Osteoblast (primary cell): ENCODE measurements around the gene DNAJC1. TPM values are rescaled to one million over a fixed set of nuclear protein-coding genes. Genes with fewer than 3 reads are reported as not detected.
"Not testable (repeated sequence)": the region's sequence is repeated elsewhere in the genome, so short reads cannot be mapped to it uniquely, and the experiment has no call there.

Experiments used
- DNase-seq: peaks from one replicate; pipeline ENCODE4 v3.0.0; 2011; ENCODE audit warnings: low spot score, mixed read lengths; ENCODE audit not compliant: insufficient read length; ENCODE audit errors: missing footprints
- H2AFZ ChIP-seq: 2 replicates; pipeline ENCODE4 v1.6.0; 2011; ENCODE audit warnings: mild to moderate bottlenecking, low read length
- H3K27ac ChIP-seq: 2 replicates; pipeline ENCODE4 v1.5.1; 2011; ENCODE audit warnings: mild to moderate bottlenecking, low read depth, low read length, moderate library complexity
- H3K27me3 ChIP-seq: 2 replicates; pipeline ENCODE4 v1.6.0; 2012; ENCODE audit warnings: mild to moderate bottlenecking, control low read depth, inconsistent platforms, low read length, moderate library complexity; ENCODE audit not compliant: insufficient read depth
- H3K36me3 ChIP-seq: 2 replicates; pipeline ENCODE4 v1.5.1; 2011; ENCODE audit warnings: mild to moderate bottlenecking, low read length, control low read depth, moderate library complexity; ENCODE audit not compliant: insufficient read depth
- H3K4me1 ChIP-seq: 2 replicates; pipeline ENCODE4 v1.5.1; 2011; ENCODE audit warnings: mild to moderate bottlenecking, low read length, control low read depth, moderate library complexity; ENCODE audit not compliant: insufficient read depth
- H3K4me2 ChIP-seq: 2 replicates; pipeline ENCODE4 v1.6.0; 2011; ENCODE audit warnings: mild to moderate bottlenecking, low read length; ENCODE audit not compliant: insufficient read depth
- H3K4me3 ChIP-seq: fragments of 200-600 bp; sonication (generic); 3 replicates; pipeline ENCODE4 v1.5.1; 2012; ENCODE audit warnings: mild to moderate bottlenecking, low read length, inconsistent platforms; ENCODE audit not compliant: insufficient read depth
- H3K79me2 ChIP-seq: 2 replicates; pipeline ENCODE4 v1.6.0; 2012; ENCODE audit warnings: mild to moderate bottlenecking, low read length, control low read depth, inconsistent platforms; ENCODE audit not compliant: insufficient read depth
- H3K9me3 ChIP-seq: 2 replicates; pipeline ENCODE4 v1.5.1; 2011; ENCODE audit warnings: low read depth, low read length, control low read depth
- H4K20me1 ChIP-seq: 2 replicates; pipeline ENCODE4 v1.6.0; 2012; ENCODE audit warnings: mild to moderate bottlenecking, low read length, control low read depth; ENCODE audit not compliant: insufficient read depth
- CTCF ChIP-seq: IDR thresholded peaks from 2 replicates; pipeline ENCODE4 v1.5.1; 2011; ENCODE audit warnings: mild to moderate bottlenecking, low read depth, low read length, moderate library complexity; ENCODE audit errors: extremely low read depth
- total RNA-seq: library from RNA; depleted of rRNA; stranded (reverse); fragments of >200 nt; gene quantifications from 2 replicates; pipeline ENCODE4 v1.2.3, GENCODE V29; 2012

DNAJC1 gene
- total RNA-seq, 1 donor, result 83.2 TPM

- no peak for TF ChIP-seq CTCF
- H4K20me1 ChIP-seq, result no peaks in the 10 kb centered on the region
- no peak overlapping the region for H3K4me3 ChIP-seq
- no peaks in the 10 kb centered on the region for H3K9me3 ChIP-seq
- H3K4me2 ChIP-seq, result no peak overlapping the region
- H3K27ac ChIP-seq, result no peak overlapping the region
- no peaks in the 10 kb centered on the region for H3K4me1 ChIP-seq
- H3K36me3 ChIP-seq, result no peaks in the 10 kb centered on the region
- H2AFZ ChIP-seq, result no peak overlapping the region
- H3K79me2 ChIP-seq, result no peaks in the 10 kb centered on the region
- no peaks in the 10 kb centered on the region for H3K27me3 ChIP-seq
- DNase-seq, result no peak
Observed at GRCh38 chr10:22043327-22043633, 39.8 kb upstream of the DNAJC1 start.

- H3K36me3 ChIP-seq, result no peaks in the 10 kb centered on the region
- no peaks in the 10 kb centered on the region for H4K20me1 ChIP-seq
- DNase-seq, result no peak
- no peaks in the 10 kb centered on the region for H3K9me3 ChIP-seq
- no peak overlapping the region for H3K4me2 ChIP-seq
- no peak for TF ChIP-seq CTCF
- H3K4me1 ChIP-seq, result no peaks in the 10 kb centered on the region
- H2AFZ ChIP-seq, result no peak overlapping the region
- no peak overlapping the region for H3K27ac ChIP-seq
- H3K27me3 ChIP-seq, result no peaks in the 10 kb centered on the region
- H3K4me3 ChIP-seq, result no peak overlapping the region
- H3K79me2 ChIP-seq, result no peaks in the 10 kb centered on the region
Observed at GRCh38 chr10:22042557-22043326, 39.2 kb upstream of the DNAJC1 start.

- H3K4me3 ChIP-seq, result no peak overlapping the region
- no peak for DNase-seq
- H3K4me1 ChIP-seq, result no peaks in the 10 kb centered on the region
- no peaks in the 10 kb centered on the region for H3K36me3 ChIP-seq
- H3K4me2 ChIP-seq, result no peak overlapping the region
- TF ChIP-seq CTCF, result no peak
- no peaks in the 10 kb centered on the region for H3K9me3 ChIP-seq
- H4K20me1 ChIP-seq, result no peaks in the 10 kb centered on the region
- no peak overlapping the region for H2AFZ ChIP-seq
- H3K27me3 ChIP-seq, result no peaks in the 10 kb centered on the region
- no peaks in the 10 kb centered on the region for H3K79me2 ChIP-seq
- no peak overlapping the region for H3K27ac ChIP-seq
Observed at GRCh38 chr10:22034333-22034732, 30.8 kb upstream of the DNAJC1 start.

- H2AFZ ChIP-seq, H3K27ac ChIP-seq, H3K27me3 ChIP-seq, H3K4me1 ChIP-seq, H3K9me3 ChIP-seq, H3K4me2 ChIP-seq, H4K20me1 ChIP-seq, DNase-seq, H3K79me2 ChIP-seq, H3K36me3 ChIP-seq, H3K4me3 ChIP-seq: not testable (repeated sequence)
Observed at GRCh38 chr10:22032268-22032667, 28.7 kb upstream of the DNAJC1 start.
